ENCODE results near the gene DES.

DNA sequence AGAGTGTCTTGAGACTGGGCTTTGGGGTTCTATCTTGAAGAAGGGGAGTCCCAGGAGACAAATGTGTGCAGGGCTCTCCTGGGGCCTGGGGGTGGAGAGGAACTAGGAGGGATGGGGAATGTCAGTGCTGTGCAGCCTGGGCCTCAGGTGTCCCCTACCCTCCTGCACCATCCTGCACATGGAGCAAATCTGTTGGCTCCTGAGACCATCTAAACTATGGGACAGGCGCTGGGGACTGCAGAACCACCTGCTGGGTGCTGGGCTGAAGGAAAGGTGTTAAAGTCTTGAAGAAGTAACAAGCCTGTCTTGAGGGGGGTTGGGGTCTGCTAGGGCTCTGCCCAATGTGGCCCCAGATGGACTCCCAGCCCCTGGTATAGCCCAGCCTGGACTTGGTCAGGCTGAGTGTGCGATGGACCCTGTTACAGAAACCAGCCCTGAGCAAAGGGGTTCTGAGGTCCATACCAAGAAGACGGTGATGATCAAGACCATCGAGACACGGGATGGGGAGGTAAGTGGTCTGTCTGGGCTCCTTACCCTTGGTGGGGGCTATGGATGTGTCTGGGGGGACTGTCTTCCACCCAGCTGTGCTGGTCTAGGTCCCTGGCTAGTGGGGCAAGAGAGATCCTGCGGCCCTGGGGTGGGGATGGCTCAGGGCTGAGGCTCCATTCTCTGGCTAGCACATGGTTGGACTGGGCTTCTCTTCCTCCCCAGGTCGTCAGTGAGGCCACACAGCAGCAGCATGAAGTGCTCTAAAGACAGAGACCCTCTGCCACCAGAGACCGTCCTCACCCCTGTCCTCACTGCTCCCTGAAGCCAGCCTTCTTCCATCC, 7.3 kb downstream of the DES start:
- TF ChIP-seq, protein P1, sequence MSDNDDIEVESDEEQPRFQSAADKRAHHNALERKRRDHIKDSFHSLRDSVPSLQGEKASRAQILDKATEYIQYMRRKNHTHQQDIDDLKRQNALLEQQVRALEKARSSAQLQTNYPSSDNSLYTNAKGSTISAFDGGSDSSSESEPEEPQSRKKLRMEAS (IDR thresholded peaks at IDR 0.05; ENCODE audit: insufficient read depth, insufficient read length) = no peak
- TF ChIP-seq, protein P2, sequence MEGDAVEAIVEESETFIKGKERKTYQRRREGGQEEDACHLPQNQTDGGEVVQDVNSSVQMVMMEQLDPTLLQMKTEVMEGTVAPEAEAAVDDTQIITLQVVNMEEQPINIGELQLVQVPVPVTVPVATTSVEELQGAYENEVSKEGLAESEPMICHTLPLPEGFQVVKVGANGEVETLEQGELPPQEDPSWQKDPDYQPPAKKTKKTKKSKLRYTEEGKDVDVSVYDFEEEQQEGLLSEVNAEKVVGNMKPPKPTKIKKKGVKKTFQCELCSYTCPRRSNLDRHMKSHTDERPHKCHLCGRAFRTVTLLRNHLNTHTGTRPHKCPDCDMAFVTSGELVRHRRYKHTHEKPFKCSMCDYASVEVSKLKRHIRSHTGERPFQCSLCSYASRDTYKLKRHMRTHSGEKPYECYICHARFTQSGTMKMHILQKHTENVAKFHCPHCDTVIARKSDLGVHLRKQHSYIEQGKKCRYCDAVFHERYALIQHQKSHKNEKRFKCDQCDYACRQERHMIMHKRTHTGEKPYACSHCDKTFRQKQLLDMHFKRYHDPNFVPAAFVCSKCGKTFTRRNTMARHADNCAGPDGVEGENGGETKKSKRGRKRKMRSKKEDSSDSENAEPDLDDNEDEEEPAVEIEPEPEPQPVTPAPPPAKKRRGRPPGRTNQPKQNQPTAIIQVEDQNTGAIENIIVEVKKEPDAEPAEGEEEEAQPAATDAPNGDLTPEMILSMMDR (IDR thresholded peaks at IDR 0.05; ENCODE audit: extremely low read depth in 1 of 2, insufficient read depth in 1 of 2, low read depth in 1 of 2, low read length in 2 of 2) = no peak
- TF ChIP-seq POLR2AphosphoS5 (IDR thresholded peaks at IDR 0.05; ENCODE audit: insufficient read depth, low read depth, low read length) (no peak), POLR2A (IDR thresholded peaks at IDR 0.05; ENCODE audit: low read depth, low read length) (no peak), EZH2 (IDR thresholded peaks at IDR 0.05; ENCODE audit: borderline replicate concordance, low read depth, low read length, severe bottlenecking) (no peak), MYC (IDR thresholded peaks at IDR 0.05; ENCODE audit: low read depth, low read length) (no peak)
